Urinary bladder (tissue), 4 donors: Measurements from ENCODE around the gene IKZF5. TPM values are rescaled to one million over a fixed set of nuclear protein-coding genes. Genes with fewer than 3 reads are reported as not detected.

Experiments
- DNase-seq: peaks from one replicate; pipeline ENCODE4 v3.0.0-alpha.2; 2015; ENCODE audit errors: extremely low spot score
- H3K27ac ChIP-seq: one replicate; pipeline ENCODE4 v1.5.1; 2013; ENCODE audit warnings: low read depth, mild to moderate bottlenecking, moderate library complexity
- H3K36me3 ChIP-seq: one replicate; pipeline ENCODE4 v1.6.1; 2013; ENCODE audit warnings: mild to moderate bottlenecking, moderate library complexity; ENCODE audit not compliant: insufficient read depth
- H3K4me1 ChIP-seq: one replicate; pipeline ENCODE4 v1.6.1; 2013; ENCODE audit warnings: mild to moderate bottlenecking, moderate library complexity; ENCODE audit not compliant: insufficient read depth
- H3K4me3 ChIP-seq: one replicate; pipeline ENCODE4 v1.5.1; 2013; ENCODE audit warnings: low read depth, low read length
- WGBS: extraction: QIAGEN DNeasy Blood & Tissue Kit; methylation state at CpG from one replicate; pipeline ENCODE4 v1.1.7; 2013; 5-methylcytosine and 5-hydroxymethylcytosine counted together
- polyA plus RNA-seq: library from polyadenylated mRNA; stranded (reverse); fragments of 200-250 nt; gene quantifications from one replicate; pipeline ENCODE4 v1.2.3, GENCODE V29; 2013
- total RNA-seq: library from RNA; depleted of rRNA; stranded (reverse); fragments of >200 nt; gene quantifications from one replicate; pipeline ENCODE4 v1.2.3, GENCODE V29; 2014
- donor health status: healthy with polysubstance abuse.
- donor health status: healthy.

The IKZF5 gene
- total and polyA plus RNA-seq, 2 donors = 8.6 to 19.1 TPM

DNA sequence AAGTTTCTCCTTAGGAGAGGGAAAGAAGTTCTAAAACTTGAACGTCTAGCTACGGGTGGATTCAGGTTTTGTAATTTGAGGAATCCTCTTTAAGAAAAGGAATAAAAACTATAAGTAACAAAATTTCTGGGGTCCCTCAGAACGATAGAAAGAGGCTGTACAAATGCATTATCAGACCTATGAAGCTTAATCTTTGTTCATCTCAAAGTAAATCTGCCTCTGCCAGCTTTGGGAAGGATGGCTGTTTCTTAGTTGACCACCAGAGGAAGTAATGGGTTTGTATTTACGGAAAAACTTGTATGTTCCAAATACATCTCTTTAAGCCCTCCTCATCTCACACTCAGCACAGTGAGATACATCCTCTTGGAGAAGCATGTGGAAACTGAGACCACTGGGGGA, 27.5 kb downstream of the IKZF5 start:
- Histone ChIP-seq H3K4me3 (peak overlapping the region; percentile 35), H3K36me3 (no peaks in the 10 kb centered on the region), H3K4me1 (no peaks in the 10 kb centered on the region), H3K27ac (no peak overlapping the region)
- 22% methylated on average over 4 of the region's 4 CpGs for WGBS
- DNase-seq = peak; percentile 7

GRCh38 chr10:122980209-122981065, 28.2 kb downstream of the IKZF5 start, which contains the start of gene PSTK:
Gene PSTK (plus strand): TSS chr10:122980401. CDS start chr10:122980480, 79 bp downstream.
- H3K36me3 ChIP-seq = no peaks in the 10 kb centered on the region
- no peaks in the 10 kb centered on the region for H3K4me1 ChIP-seq
- under 1% methylated on average over 73 of the region's 73 CpGs for WGBS
- peak within 1 kb of the TSS; percentile 73 for H3K4me3 ChIP-seq
- peak within 1 kb of the TSS; percentile 96 for H3K27ac ChIP-seq
- peak; percentile 75 for DNase-seq

GRCh38 chr10:122974543-122975064, 34.0 kb downstream of the IKZF5 start:
- no peak overlapping the region for H3K27ac ChIP-seq
- no peaks in the 10 kb centered on the region for H3K4me1 ChIP-seq
- H3K36me3 ChIP-seq = no peaks in the 10 kb centered on the region
- no peak for DNase-seq
- 78% methylated on average over 3 of the region's 3 CpGs for WGBS
- H3K4me3 ChIP-seq = no peak overlapping the region

- Histone ChIP-seq H3K4me1 (no peaks in the 10 kb centered on the region), H3K36me3 (no peaks in the 10 kb centered on the region), H3K27ac (no peak overlapping the region), H3K4me3 (no peak overlapping the region)
- WGBS = 43% methylated on average over 5 of the region's 5 CpGs
- DNase-seq = no peak
These were observed 34.6 kb downstream of the IKZF5 start for GRCh38 chr10:122974023-122974422.

DNA sequence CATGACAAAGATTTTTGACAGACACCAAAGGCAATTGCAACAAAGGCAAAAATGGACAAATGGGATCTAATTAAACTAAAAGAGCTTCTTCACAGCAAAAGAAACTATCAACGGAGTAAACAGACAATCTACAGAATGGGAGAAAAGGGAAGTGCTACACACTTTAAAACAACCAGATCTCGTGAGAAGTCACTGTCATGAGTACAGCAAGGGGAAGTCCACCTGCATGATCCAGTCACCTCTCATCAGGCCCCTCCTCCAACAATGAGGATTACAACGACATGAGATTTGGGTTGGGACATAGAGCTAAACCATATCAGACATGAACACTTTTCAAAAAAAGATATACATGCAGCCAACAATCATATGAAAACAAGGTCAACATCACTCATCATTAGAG, 39.9 kb downstream of the IKZF5 start:
- WGBS = 84% methylated on average over 3 of the region's 3 CpGs
- no peaks in the 10 kb centered on the region for H3K4me1 ChIP-seq
- H3K4me3 ChIP-seq = no peak overlapping the region
- H3K36me3 ChIP-seq = no peaks in the 10 kb centered on the region
- no peak overlapping the region for H3K27ac ChIP-seq
- no peak for DNase-seq

DNA sequence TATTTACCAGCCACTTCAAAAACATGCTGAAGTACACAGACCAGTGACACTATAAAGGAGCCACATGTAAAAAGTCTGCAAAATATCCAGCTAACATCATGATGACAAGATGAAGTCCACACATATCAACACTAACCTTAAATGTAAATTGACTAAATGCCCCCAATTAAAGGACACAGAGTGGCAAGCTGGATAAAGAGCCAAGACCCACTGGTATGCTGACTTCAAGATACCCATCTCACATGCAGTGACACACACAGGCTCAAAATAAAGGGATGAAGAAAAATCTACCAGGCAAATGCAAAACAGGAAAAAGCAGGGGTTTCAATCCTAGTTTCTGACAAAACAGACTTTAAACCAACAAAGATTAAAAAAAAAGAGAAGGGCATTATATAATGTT, 41.7 kb downstream of the IKZF5 start:
- H3K36me3 ChIP-seq = no peaks in the 10 kb centered on the region
- no peak for DNase-seq
- H3K27ac ChIP-seq = no peak overlapping the region
- no peak overlapping the region for H3K4me3 ChIP-seq
- no peaks in the 10 kb centered on the region for H3K4me1 ChIP-seq

DNA sequence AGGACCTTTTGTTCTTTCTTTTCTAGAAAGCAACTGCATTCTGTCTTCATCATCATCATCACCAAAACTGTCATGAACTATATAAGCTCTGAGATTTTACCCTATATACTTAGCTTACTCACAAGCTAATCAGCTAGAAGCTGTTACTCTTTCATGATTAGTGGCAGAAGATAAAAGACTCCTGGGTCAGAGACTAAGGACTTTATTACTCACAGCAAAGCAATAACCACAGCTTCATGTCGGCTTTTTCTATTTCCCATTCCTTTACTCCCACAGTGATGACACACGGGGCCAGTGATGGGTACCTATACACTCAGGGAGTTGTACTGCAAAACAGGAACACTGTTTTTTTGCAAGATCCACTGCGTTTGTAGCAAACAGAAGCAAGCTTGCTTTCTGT, 46.2 kb downstream of the IKZF5 start:
- no peak for DNase-seq
- WGBS = 57% methylated on average over 3 of the region's 3 CpGs
- H3K4me1 ChIP-seq = peaks cover 1% of the 10 kb centered on the region
- no peak overlapping the region for H3K4me3 ChIP-seq
- no peaks in the 10 kb centered on the region for H3K36me3 ChIP-seq
- no peak overlapping the region for H3K27ac ChIP-seq

DNA sequence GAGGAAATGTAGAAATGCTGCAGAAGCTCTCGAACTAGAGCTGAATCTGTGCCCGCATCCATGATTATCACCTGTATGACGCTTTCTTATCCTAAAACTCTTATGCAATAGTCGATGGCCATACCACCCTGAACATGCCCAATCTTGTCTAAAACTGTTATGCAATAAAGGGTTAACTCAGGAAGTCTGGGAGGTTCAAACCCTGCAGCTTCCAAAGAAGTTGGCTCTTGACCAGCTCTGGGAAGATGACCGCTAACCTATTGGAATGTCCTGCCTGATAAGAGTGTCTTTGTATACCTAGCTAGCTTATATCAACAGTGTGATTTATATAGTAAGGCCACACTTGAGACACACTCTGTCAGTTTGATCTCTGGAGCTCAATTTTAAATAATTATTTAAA, 51.1 kb downstream of the IKZF5 start:
- Histone ChIP-seq H3K36me3 (no peaks in the 10 kb centered on the region), H3K4me3 (no peak overlapping the region), H3K27ac (no peak overlapping the region), H3K4me1 (peaks cover 1% of the 10 kb centered on the region)
- DNase-seq = no peak
- 68% methylated on average over 5 of the region's 5 CpGs for WGBS

DNA sequence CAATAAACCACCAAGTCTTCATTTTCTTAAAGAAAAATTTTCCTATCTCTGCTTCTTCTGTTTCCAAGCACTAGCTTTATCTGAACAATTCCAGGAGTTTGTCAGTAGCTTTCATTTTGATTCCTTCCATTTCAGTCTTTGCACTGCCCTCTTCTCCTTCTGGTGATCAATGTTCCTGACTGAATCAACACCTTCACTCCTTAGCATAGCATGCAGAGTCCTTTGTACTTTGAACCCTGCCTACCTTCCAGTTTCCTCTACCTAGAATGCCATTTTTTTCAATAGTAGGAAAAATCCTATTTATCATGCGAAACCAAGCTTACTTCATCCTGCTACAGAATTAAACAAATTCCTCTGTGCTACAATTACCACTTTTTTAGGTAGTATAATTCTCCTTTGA, 52.7 kb downstream of the IKZF5 start:
- DNase-seq = no peak
- Histone ChIP-seq H3K4me1 (peaks cover 1% of the 10 kb centered on the region), H3K4me3 (no peak overlapping the region), H3K36me3 (no peaks in the 10 kb centered on the region), H3K27ac (no peak overlapping the region)
- WGBS = 86% methylated on average over 1 of the region's 1 CpG

GRCh38 chr10:122954731-122955050, 53.9 kb downstream of the IKZF5 start:
- WGBS = 62% methylated on average over 13 of the region's 13 CpGs
- no peak for DNase-seq
- no peak overlapping the region for H3K27ac ChIP-seq

DNA sequence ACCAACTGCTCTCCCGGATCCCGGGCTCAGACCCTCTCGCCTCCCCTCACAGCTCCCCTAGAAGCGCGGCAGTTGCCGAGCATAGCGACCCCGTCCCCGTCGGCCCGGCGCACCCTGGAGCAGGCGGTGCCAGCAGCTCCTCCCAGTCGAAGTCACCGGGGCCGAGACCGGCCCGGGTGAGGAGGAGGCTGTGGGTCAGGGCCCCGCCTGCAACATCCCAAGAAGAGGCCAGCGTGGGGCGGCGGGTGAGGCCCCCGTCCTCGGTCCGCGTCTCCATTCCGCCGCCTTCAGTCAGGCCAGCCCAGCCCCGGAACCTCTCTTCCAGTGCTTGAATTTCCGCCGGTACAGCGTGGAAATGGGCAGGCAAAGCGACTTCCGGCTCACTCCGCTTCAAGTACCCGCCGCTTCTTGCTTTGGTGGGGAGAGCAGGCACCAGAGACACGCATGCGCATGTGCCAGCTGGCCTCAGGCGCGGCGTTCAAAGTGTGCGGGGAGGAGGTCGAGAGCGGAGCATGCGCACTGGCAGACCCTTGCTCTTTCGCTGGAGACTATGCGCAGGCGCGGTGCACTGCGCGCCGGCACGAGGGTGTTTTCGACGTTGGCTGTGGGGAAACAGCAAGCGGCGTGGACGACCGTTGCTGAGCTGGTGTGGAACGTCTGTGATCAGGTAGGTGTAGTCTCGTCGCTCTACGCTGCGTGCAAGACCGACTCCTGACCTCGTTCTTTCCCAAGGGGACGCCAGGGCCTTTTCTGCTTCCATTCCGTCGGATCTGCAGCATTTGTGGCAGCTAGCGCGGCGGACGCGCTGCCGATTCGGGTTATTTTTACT, 54.5 kb downstream of the IKZF5 start, which contains the start of gene C10orf88:
Gene C10orf88, minus strand, starts transcription at position 326 of the 829 bp plus-strand sequence. Its CDS starts 49 bp downstream, at position 277.
- H3K4me1 ChIP-seq = peaks cover 1% of the 10 kb centered on the region
- peak; percentile 91 for DNase-seq
- no peak within 1 kb of the TSS for H3K27ac ChIP-seq
- H3K36me3 ChIP-seq = no peaks in the 10 kb centered on the region
- 4% methylated on average over 77 of the region's 77 CpGs for WGBS
- H3K4me3 ChIP-seq = peak within 1 kb of the TSS; percentile 83

More at GRCh38 chr10:122954731-122955050, 53.9 kb downstream of the IKZF5 start:
- peak overlapping the region; percentile 1 for H3K4me3 ChIP-seq
- H3K4me1 ChIP-seq = peaks cover 1% of the 10 kb centered on the region
- H3K36me3 ChIP-seq = no peaks in the 10 kb centered on the region

DNA sequence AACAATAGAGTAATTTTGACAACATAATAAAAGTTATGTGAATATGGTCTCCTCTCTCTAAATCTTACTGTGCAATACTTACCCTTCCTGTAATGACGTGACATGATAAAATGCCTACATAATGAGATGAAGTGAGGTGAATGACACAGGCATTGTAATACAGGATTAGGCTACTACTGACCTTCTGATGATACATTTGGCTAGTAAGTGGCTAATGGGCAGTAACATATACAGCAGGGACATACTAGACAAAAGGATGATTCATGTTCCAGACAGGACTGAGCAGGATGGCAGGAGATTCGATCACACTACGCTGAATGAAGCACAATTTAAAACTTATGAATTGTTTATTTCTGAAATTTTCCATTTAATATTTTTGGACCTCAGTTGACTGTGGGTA, 59.3 kb downstream of the IKZF5 start:
- Histone ChIP-seq H3K27ac (no peak overlapping the region), H3K36me3 (no peaks in the 10 kb centered on the region), H3K4me3 (no peak overlapping the region), H3K4me1 (no peaks in the 10 kb centered on the region)
- DNase-seq = no peak
- 95% methylated on average over 3 of the region's 3 CpGs for WGBS
